ENCODE measurements around the gene S1PR5. TPM values are rescaled to one million over a fixed set of nuclear protein-coding genes. Genes with fewer than 3 reads are reported as not detected.

S1PR5 gene
- total and polyA plus RNA-seq, 9 of the 15 experiments (the other 6 are each of a cell fraction or from before 2014, with no cell fraction given): 0.03 to 0.54 (median 0.35) TPM; not detected in 4

- H3K9ac ChIP-seq (ENCODE audit: insufficient read depth in 1 of 2, low read depth in 2 of 2, low read length in 2 of 2): peak overlapping the region in 1 of 2 experiments; percentile 65; a peak in 2 of 4 replicates
- TF ChIP-seq DMBX1 (CRISPR knock-in tag; IDR thresholded peaks at IDR 0.05; ENCODE audit: borderline replicate concordance) (no peak), ZNF263 (CRISPR knock-in tag; IDR thresholded peaks at IDR 0.05; ENCODE audit: borderline replicate concordance) (no peak)
- intact Hi-C loops (cut with micrococcal nuclease) (no loop called here), in situ Hi-C loops (cut with MboI) (no loop called here)
- no peaks in the 10 kb centered on the region for H3K27me3 ChIP-seq (ENCODE audit: control insufficient read depth in 2 of 2, insufficient read depth in 2 of 2, low read length in 2 of 2)
- BruUV-seq (replicated peaks): no TSS peak
- 0 out of 2 replicates have a peak, but pooled peaks cover 5% of the 10 kb centered on the region for H4K20me1 ChIP-seq (replicated peaks; ENCODE audit: control insufficient read depth, insufficient read depth, low read length)
- ATAC-seq (no peak), FAIRE-seq (no peak), DNase-seq (ENCODE audit: extremely low read depth in 1 of 4, low spot score in 3 of 4) (no peak)
- peaks cover 2 to 13% of the 10 kb centered on the region in 2 experiments; a peak in 3 of 5 replicates for H3K4me1 ChIP-seq (replicated peaks in 1 of 2; ENCODE audit: control insufficient read depth in 2 of 2, insufficient read depth in 2 of 2, low read length in 2 of 2)
- peaks cover 2% of the 10 kb centered on the region for H3K9me1 ChIP-seq (ENCODE audit: control insufficient read depth, insufficient read depth, low read length)
- CTCF ChIA-PET (ENCODE audit: low intra/inter-chr PET ratio): no interaction called here
- POLR2A ChIA-PET: interaction anchor here (1.2 to 1.3 kb wide), 2 partner anchors 12 to 16 kb away, joined by 4 to 7 read pairs; no protein-coding TSS in a partner anchor
- no peak overlapping the region for H3K27ac ChIP-seq (ENCODE audit: extremely low read depth, low read depth, low read length)
- H3K4me3 ChIP-seq: no peak overlapping the region
- H3K4me2 ChIP-seq (ENCODE audit: insufficient read depth, low read length): no peak overlapping the region
- no peak overlapping the region for H2AFZ ChIP-seq (ENCODE audit: low read depth, low read length)
- 95% methylated on average over 13 of the region's 20 CpGs for WGBS (ENCODE audit: insufficient coverage, low coverage, missing lambda C conversion rate)
- peaks cover 60% of the 10 kb centered on the region; the same call in 2 of the 3 replicates for H3K36me3 ChIP-seq (ENCODE audit: control insufficient read depth, insufficient read depth, low read length)
- H3K79me2 ChIP-seq (ENCODE audit: control insufficient read depth, insufficient read depth, low read length): no peaks in the 10 kb centered on the region
- no peaks in the 10 kb centered on the region for H3K9me3 ChIP-seq (replicated peaks; ENCODE audit: control insufficient read depth, insufficient read depth, low read depth, low read length)
These were observed 50.0 kb downstream of the S1PR5 start for GRCh38 chr19:10467104-10467706.

GRCh38 chr19:10464456-10464855 is 52.8 kb downstream of the S1PR5 start:
- H3K36me3 ChIP-seq (ENCODE audit: control insufficient read depth, insufficient read depth, low read length): peaks cover 69% of the 10 kb centered on the region; the same call in 2 of the 3 replicates
- peaks cover 10% of the 10 kb centered on the region; the same call in 1 of the 2 replicates for H4K20me1 ChIP-seq (replicated peaks; ENCODE audit: control insufficient read depth, insufficient read depth, low read length)
- in situ Hi-C loops (cut with MboI) (no loop called here), intact Hi-C loops (cut with micrococcal nuclease) (no loop called here)
- DNase-seq (ENCODE audit: extremely low read depth in 1 of 4, low spot score in 3 of 4): no peak
- H3K4me3 ChIP-seq: no peak overlapping the region
- CTCF ChIA-PET (ENCODE audit: low intra/inter-chr PET ratio): no interaction called here
- no peak overlapping the region for H3K4me2 ChIP-seq (ENCODE audit: insufficient read depth, low read length)
- H3K79me2 ChIP-seq (ENCODE audit: control insufficient read depth, insufficient read depth, low read length): no peaks in the 10 kb centered on the region
- H3K9me3 ChIP-seq (replicated peaks; ENCODE audit: control insufficient read depth, insufficient read depth, low read depth, low read length): no peaks in the 10 kb centered on the region
- ATAC-seq: no peak
- H3K27ac ChIP-seq (ENCODE audit: extremely low read depth, low read depth, low read length): no peak overlapping the region
- H3K4me1 ChIP-seq (replicated peaks in 1 of 2; ENCODE audit: control insufficient read depth in 2 of 2, insufficient read depth in 2 of 2, low read length in 2 of 2): peaks cover 10 to 29% of the 10 kb centered on the region in 2 experiments; a peak in 3 of 5 replicates
- BruUV-seq (replicated peaks): no TSS peak
- no peak overlapping the region for H2AFZ ChIP-seq (ENCODE audit: low read depth, low read length)
- no peak for FAIRE-seq
- H3K9ac ChIP-seq (ENCODE audit: insufficient read depth in 1 of 2, low read depth in 2 of 2, low read length in 2 of 2): no peak overlapping the region
- POLR2A ChIA-PET: interaction anchor here (0.5 kb wide), 1 partner anchor 918 kb away, joined by 3 read pairs; no protein-coding TSS in a partner anchor
- no peaks in the 10 kb centered on the region for H3K27me3 ChIP-seq (ENCODE audit: control insufficient read depth in 2 of 2, insufficient read depth in 2 of 2, low read length in 2 of 2)
- H3K9me1 ChIP-seq (ENCODE audit: control insufficient read depth, insufficient read depth, low read length): peaks cover 5% of the 10 kb centered on the region
- 92% methylated on average over 5 of the region's 5 CpGs for WGBS (ENCODE audit: insufficient coverage, low coverage, missing lambda C conversion rate)
- no peak for TF ChIP-seq ZNF408 (CRISPR knock-in tag; IDR thresholded peaks at IDR 0.05; ENCODE audit: low read depth)
- no peak for TF ChIP-seq EHMT2 (IDR thresholded peaks at IDR 0.05)
- no peak for TF ChIP-seq USF2 (CRISPR knock-in tag; IDR thresholded peaks at IDR 0.05)
- TF ChIP-seq ZNF263 (CRISPR knock-in tag; IDR thresholded peaks at IDR 0.05; ENCODE audit: borderline replicate concordance): no peak
- TF ChIP-seq ZBTB34 (CRISPR knock-in tag; IDR thresholded peaks at IDR 0.05): no peak
- TF ChIP-seq PRDM10 (IDR thresholded peaks at IDR 0.05; ENCODE audit: partially characterized antibody): no peak
- TF ChIP-seq BRF1 (IDR thresholded peaks at IDR 0.05; ENCODE audit: borderline replicate concordance, extremely low read depth, insufficient read length): no peak

All from K562 (cell line).